GM12878 (cell line): Measurements from ENCODE around the gene TACR1. TPM values are rescaled to one million over a fixed set of nuclear protein-coding genes. Genes with fewer than 3 reads are reported as not detected.

Experiments used
- ATAC-seq: fragments of 200-7000 bp; cut with Tn5 transposase; 3 replicates; pipeline ENCODE4 v1.9.1; 2020; ENCODE audit warnings: mild to moderate bottlenecking, moderate library complexity
- BruUV-seq: library from RNA; stranded (reverse); fragments of 400-500 nt; replicated peaks from 2 replicates; lab custom pipeline; 2021; lab: Mats Ljungman, UMichigan
- CTCF ChIA-PET: fragments of 300-600 bp; sonication (Branson Sonifier 250); formaldehyde crosslinking; extraction: SDS; loops from one replicate; lab custom pipeline; 2021; ENCODE audit warnings: inconsistent platforms; lab: Yijun Ruan, JAX
- POLR2A ChIA-PET: fragments of 350-600 bp; formaldehyde crosslinking; extraction: SDS; loops from one replicate; lab custom pipeline; 2021; ENCODE audit warnings: inconsistent platforms; lab: Charles Lee
- RAD21 ChIA-PET: fragments of 300-600 bp; sonication (Branson Sonifier 250); formaldehyde crosslinking; loops from one replicate; lab custom pipeline; 2023; ENCODE audit warnings: antibody characterized with exemption; ENCODE audit not compliant: unreplicated experiment; lab: Charles Lee
- SMC1A ChIA-PET: fragments of 300-600 bp; sonication (Branson Sonifier 250); formaldehyde crosslinking; loops from one replicate; lab custom pipeline; 2023; ENCODE audit not compliant: unreplicated experiment, uncharacterized antibody; lab: Charles Lee
- DNase-seq: peaks from one replicate; pipeline ENCODE4 v3.0.0-alpha.2; 2011; ENCODE audit warnings: low read depth, low spot score
- FAIRE-seq: peaks from 3 replicates; lab custom pipeline; 2011; peaks lifted over from hg19 to GRCh38; lab: Jason Lieb, UNC
- H2AFZ ChIP-seq: 2 replicates; pipeline ENCODE4 v1.6.0; 2011; ENCODE audit warnings: low read depth, low read length, control low read depth; ENCODE audit not compliant: control insufficient read depth
- H3K27ac ChIP-seq: 2 replicates; pipeline ENCODE4 v1.5.1; 2011; ENCODE audit warnings: control low read depth; ENCODE audit not compliant: control insufficient read depth, insufficient read depth
- H3K27me3 ChIP-seq, 2 experiments: replicated peaks in 1 of 2; 2 replicates each; pipeline versions ENCODE4 v1.6.0 to v1.6.1; 2011; ENCODE audit warnings: low read length in 1 of 2; ENCODE audit not compliant: control insufficient read depth in 2 of 2, insufficient read depth in 2 of 2
- H3K36me3 ChIP-seq, 2 experiments: 2 replicates each; pipeline ENCODE4 v1.5.1; 2011; ENCODE audit warnings: low read length in 1 of 2; ENCODE audit not compliant: control insufficient read depth in 2 of 2, insufficient read depth in 2 of 2
- H3K4me1 ChIP-seq: 2 replicates; pipeline ENCODE4 v1.6.1; 2011; ENCODE audit warnings: mild to moderate bottlenecking, low read length, moderate library complexity, mixed read lengths; ENCODE audit not compliant: control insufficient read depth, insufficient read depth
- H3K4me2 ChIP-seq: 2 replicates; pipeline ENCODE4 v1.6.0; 2011; ENCODE audit warnings: control low read depth; ENCODE audit not compliant: control insufficient read depth, insufficient read depth
- H3K4me3 ChIP-seq: fragments of 200-600 bp; sonication (generic); 2 replicates; pipeline ENCODE4 v1.5.1; 2016
- H3K79me2 ChIP-seq: 2 replicates; pipeline ENCODE4 v1.6.0; 2011; ENCODE audit warnings: low read length; ENCODE audit not compliant: control insufficient read depth, insufficient read depth
- H3K9ac ChIP-seq: 2 replicates; pipeline ENCODE4 v1.8.0; 2011; ENCODE audit warnings: low read length, control low read depth, mixed read lengths; ENCODE audit not compliant: control insufficient read depth, insufficient read depth
- H3K9me3 ChIP-seq: replicated peaks from 3 replicates; pipeline ENCODE4 v1.5.1; 2011; ENCODE audit warnings: mild to moderate bottlenecking, low read length; ENCODE audit not compliant: control insufficient read depth, insufficient read depth
- H4K20me1 ChIP-seq: 2 replicates; pipeline ENCODE4 v1.6.0; 2011; ENCODE audit not compliant: control insufficient read depth, insufficient read depth
- CREM ChIP-seq: IDR thresholded peaks from 2 replicates; pipeline ENCODE4 v1.6.1; 2014; ENCODE audit warnings: antibody characterized with exemption, low read depth
- NRF1 ChIP-seq: conservative IDR thresholded peaks from 2 replicates; pipeline ENCODE4 v1.6.1; 2011; ENCODE audit warnings: mild to moderate bottlenecking, low read depth, low read length, improper control_type of control experiment
- SP1 ChIP-seq: IDR thresholded peaks from one replicate; pipeline ENCODE4 v1.6.1; 2011; ENCODE audit warnings: low read depth, low read length
- WGBS: methylation state at CpG from one replicate; pipeline ENCODE4 v1.1.6; 2016; ENCODE audit warnings: low lambda C conversion rate; ENCODE audit not compliant: insufficient replicate concordance, insufficient coverage; ENCODE audit errors: missing lambda C conversion rate; 5-methylcytosine and 5-hydroxymethylcytosine counted together
- in situ Hi-C: fragments of 300-500 bp; cut with MboI; formaldehyde crosslinking; loops from 9 replicates; pipeline ENCODE4 v1.14.3; 2018; ENCODE audit warnings: mixed read lengths
- intact Hi-C: fragments of 100-400 bp; cut with micrococcal nuclease; formaldehyde crosslinking; loops from one replicate; pipeline ENCODE4 v1.14.2; 2022; ENCODE audit not compliant: unreplicated experiment
- polyA plus RNA-seq, 11 experiments: library from polyadenylated mRNA; depleted of rRNA in 4 of 11; unstranded in 6 of 11; stranded (reverse) in 5 of 11; fragments of >200 nt; fragmentation: Nextera tagmentation in 4 of 11; fragmentation: Illumina TruSeq in 1 of 11; extraction: Ambion mirVana in 4 of 11; extraction: Trizol in 1 of 11; gene quantifications; 1 replicate in 1 of 11; 2 replicates in 10 of 11; pipeline versions ENCODE4 v1.2.1 to v1.2.3, GENCODE V29; 2011 to 2016; ENCODE audit warnings: inconsistent platforms in 2 of 11, missing spikeins in 2 of 11, low read depth in 1 of 11
- total RNA-seq, 4 experiments: library from RNA; depleted of rRNA in 3 of 4; stranded (reverse); fragments of >200 nt in 3 of 4; fragmentation: Illumina TruSeq in 1 of 4; extraction: Trizol in 1 of 4; gene quantifications; 2 replicates each; pipeline versions ENCODE4 v1.2.1 to v1.2.3, GENCODE V29; 2013 to 2021
- TF ChIP-seq, protein P1 (sequence below): fragments of 450-650 bp; IDR thresholded peaks from 2 replicates; pipeline ENCODE4 v1.6.1; 2017; ENCODE audit warnings: mild to moderate bottlenecking, moderate library complexity
- TF ChIP-seq, protein P2 (sequence below): fragments of 450-650 bp; IDR thresholded peaks from 2 replicates; pipeline ENCODE4 v1.6.1; 2014; ENCODE audit warnings: mild to moderate bottlenecking

The TACR1 gene
- total and polyA plus RNA-seq, 10 of the 15 experiments (the other 5 are each of a cell fraction or from before 2014, with no cell fraction given), result 0.04 to 1.4 (median 0.15) TPM

DNA sequence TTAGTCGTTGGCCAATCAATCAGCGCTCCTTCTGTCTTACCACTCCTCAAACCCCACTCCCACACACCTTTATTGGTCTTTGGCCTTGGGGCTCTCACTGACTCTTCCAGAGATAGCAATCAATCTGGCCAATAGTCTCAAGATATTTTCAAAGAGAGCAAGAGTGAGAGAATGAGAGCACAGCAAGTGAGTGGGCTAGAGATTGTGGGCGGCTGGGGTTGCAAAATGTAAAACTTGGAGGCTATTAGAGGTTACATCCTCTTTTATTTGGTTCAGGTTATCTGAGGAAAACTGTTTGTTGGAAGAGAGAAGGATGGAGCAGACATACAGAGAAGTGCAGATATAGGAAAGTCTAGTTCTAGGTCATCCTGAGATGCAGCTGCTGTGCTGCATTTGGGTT is 32.8 kb downstream of the TACR1 start:
- Histone ChIP-seq H2AFZ (no peak overlapping the region), H3K9me3 (no peaks in the 10 kb centered on the region; the same call in 2 of the 3 replicates), H3K9ac (no peak overlapping the region), H3K4me2 (no peak overlapping the region), H3K79me2 (no peaks in the 10 kb centered on the region), H3K4me1 (no peaks in the 10 kb centered on the region), H3K36me3 (no peaks in the 10 kb centered on the region), H3K4me3 (no peak overlapping the region), H3K27ac (no peak overlapping the region), H4K20me1 (no peaks in the 10 kb centered on the region), H3K27me3 (no peaks in the 10 kb centered on the region)
- in situ Hi-C loops (no loop called here), intact Hi-C loops (no loop called here)
- FAIRE-seq (no peak), ATAC-seq (no peak), DNase-seq (no peak)
- TF ChIP-seq CREM (no peak), NRF1 (no peak), SP1 (no peak)
- TF ChIP-seq, protein P1, sequence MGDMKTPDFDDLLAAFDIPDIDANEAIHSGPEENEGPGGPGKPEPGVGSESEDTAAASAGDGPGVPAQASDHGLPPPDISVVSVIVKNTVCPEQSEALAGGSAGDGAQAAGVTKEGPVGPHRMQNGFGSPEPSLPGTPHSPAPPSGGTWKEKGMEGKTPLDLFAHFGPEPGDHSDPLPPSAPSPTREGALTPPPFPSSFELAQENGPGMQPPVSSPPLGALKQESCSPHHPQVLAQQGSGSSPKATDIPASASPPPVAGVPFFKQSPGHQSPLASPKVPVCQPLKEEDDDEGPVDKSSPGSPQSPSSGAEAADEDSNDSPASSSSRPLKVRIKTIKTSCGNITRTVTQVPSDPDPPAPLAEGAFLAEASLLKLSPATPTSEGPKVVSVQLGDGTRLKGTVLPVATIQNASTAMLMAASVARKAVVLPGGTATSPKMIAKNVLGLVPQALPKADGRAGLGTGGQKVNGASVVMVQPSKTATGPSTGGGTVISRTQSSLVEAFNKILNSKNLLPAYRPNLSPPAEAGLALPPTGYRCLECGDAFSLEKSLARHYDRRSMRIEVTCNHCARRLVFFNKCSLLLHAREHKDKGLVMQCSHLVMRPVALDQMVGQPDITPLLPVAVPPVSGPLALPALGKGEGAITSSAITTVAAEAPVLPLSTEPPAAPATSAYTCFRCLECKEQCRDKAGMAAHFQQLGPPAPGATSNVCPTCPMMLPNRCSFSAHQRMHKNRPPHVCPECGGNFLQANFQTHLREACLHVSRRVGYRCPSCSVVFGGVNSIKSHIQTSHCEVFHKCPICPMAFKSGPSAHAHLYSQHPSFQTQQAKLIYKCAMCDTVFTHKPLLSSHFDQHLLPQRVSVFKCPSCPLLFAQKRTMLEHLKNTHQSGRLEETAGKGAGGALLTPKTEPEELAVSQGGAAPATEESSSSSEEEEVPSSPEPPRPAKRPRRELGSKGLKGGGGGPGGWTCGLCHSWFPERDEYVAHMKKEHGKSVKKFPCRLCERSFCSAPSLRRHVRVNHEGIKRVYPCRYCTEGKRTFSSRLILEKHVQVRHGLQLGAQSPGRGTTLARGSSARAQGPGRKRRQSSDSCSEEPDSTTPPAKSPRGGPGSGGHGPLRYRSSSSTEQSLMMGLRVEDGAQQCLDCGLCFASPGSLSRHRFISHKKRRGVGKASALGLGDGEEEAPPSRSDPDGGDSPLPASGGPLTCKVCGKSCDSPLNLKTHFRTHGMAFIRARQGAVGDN, result no peak
- TF ChIP-seq, protein P2, sequence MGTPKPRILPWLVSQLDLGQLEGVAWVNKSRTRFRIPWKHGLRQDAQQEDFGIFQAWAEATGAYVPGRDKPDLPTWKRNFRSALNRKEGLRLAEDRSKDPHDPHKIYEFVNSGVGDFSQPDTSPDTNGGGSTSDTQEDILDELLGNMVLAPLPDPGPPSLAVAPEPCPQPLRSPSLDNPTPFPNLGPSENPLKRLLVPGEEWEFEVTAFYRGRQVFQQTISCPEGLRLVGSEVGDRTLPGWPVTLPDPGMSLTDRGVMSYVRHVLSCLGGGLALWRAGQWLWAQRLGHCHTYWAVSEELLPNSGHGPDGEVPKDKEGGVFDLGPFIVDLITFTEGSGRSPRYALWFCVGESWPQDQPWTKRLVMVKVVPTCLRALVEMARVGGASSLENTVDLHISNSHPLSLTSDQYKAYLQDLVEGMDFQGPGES, result no peak
- BruUV-seq, result no TSS peak
- 64% methylated on average over 3 of the region's 3 CpGs for WGBS
- ChIA-PET CTCF (interaction anchor here (1.0 kb wide), 1 partner anchor 9 kb away, joined by 5 read pairs; no protein-coding TSS in a partner anchor), SMC1A (no interaction called here), RAD21 (no interaction called here), POLR2A (interaction anchor here (0.7 kb wide), 1 partner anchor 216 kb away, joined by 3 read pairs; no protein-coding TSS in a partner anchor)
